Retina (tissue), 1 donor: ENCODE results near the gene ASNSD1.

Experiments used
- DNase-seq: peaks from one replicate; pipeline ENCODE4 v3.0.0-alpha.2; 2016

The ASNSD1 gene

DNA sequence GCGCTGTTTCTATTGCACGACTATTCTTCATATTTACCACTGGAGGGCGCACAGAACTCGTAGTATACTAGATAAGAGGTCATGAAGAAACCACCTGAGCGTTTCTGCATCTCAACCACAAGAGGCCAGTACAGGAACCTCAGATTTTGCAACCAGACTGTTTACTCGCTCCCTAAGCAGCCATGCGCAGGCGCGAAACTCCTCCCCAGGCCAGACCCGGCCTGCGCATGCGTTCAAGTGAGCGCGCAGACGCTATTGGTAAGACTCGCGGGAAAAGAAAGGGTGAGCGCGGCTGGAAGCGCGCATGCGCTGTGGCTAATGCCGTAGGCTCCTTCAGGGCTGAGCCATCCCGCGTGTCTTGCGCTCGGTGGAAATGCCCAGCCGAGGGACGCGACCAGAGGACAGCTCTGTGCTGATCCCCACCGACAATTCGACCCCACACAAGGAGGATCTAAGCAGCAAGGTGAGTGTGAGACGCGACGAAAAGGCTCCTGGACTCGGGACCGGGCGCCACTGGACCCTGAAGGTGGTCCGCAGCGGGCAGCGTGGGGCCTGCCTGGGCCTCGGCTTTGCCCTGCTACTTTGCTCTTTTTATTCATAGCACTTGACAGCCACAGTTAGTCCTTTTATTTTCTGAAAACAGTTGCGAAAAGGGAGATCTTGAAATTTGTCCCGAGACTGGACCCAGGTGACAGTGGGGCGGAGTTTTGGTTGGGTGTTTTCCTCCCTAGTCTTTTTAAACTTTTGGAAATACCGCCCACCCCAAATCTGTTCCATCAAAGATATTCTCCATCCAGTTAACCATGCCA lies at the start of gene ASNSD1:
TSS of gene ASNSD1 (plus strand) at position 312 of the 809 bp plus-strand sequence. CDS start 4,674 bp downstream, outside the sequence.
- peak; percentile 95 for DNase-seq

DNA sequence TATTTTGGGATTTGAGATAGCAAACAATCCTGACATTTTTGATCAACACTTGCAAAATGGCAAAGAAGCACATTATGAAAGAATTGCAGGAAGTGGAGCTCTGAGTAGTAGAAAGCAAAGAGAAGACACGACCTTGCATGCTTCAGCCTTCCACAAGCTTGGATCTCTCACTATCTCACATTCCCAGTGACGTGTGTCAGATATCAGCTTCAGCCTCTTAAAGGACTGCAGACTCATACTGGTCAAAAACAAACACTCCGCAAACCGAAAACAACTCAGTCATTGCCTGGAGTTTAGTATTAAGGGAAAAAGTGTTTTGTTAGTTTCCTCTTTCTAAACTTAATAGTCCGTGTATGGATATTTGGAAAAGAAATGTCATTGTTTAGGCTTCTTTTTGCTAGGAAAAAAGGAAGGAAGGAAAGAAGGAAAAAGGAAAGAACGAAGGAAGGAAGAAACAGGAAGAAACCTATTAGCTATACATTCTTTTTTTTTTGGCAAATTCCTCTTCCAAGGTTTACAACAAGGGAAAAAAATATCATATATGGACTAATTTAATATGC lies 48.1 kb upstream of the ASNSD1 start:
- no peak for DNase-seq

GRCh38 chr2:189613650-189614420 lies 47.4 kb upstream of the ASNSD1 start:
- DNase-seq = no peak

DNA sequence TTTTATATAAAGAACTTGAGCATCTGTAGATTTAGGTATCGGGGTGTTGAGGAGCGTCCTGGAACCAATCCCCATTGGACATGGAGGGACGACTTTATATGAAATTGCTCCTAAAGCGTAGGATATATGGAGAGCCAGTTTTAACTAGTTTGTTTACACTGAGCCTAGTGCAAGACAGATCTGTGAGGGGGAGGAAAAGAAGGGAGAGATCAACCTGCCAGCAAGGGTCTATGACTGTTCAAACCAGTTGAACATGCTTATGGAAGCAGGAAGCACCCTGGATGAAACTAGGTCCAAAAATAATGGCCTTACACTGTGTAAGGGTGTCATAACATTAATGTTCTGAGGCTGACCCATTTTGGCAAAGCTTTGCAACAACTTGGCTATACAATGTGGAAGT lies 46.7 kb upstream of the ASNSD1 start:
- no peak for DNase-seq

DNA sequence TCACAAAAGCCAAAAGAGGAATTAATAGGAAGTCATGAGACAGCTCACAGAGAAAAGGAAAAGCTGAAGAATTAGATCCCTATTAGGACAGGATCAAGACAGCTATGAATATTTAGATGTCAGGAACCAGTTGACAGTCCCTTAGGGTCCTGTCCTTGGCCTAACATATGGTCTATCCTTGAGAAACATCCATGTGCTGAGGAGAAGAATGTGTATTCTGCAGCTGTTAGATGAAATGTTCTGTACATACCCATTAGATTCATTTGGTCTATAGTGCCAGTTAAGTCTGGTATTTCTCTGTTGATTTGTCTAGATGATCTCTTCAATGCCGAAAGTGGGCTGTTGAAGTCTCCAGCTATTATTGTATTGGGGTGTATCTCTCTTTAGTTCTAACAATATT lies 43.1 kb upstream of the ASNSD1 start:
- no peak for DNase-seq

DNA sequence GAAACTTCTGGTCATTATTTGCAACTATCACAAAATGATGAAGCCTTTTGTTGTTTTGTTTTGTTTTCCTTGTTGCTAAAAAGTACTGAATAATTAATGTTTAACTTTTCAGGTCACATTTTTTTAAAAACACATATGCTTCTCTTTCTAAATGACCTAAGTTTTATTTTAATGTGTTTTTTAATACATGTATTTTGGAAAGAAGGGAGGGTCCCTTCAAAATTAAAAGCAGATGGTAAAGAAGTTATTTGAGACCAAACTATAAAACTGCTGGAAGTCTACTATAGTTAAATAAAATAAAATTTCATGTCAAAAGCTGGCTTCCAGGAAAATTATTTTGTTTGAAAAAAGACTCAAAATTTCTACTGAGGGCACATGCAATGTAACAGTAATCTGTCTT lies 39.5 kb upstream of the ASNSD1 start:
- no peak for DNase-seq

- no peak for DNase-seq
Measured at GRCh38 chr2:189623049-189623448, 38.2 kb upstream of the ASNSD1 start.

- DNase-seq = no peak
Measured at GRCh38 chr2:189624648-189625355, 36.5 kb upstream of the ASNSD1 start.

GRCh38 chr2:189625636-189626035 lies 35.6 kb upstream of the ASNSD1 start:
- no peak for DNase-seq

DNA sequence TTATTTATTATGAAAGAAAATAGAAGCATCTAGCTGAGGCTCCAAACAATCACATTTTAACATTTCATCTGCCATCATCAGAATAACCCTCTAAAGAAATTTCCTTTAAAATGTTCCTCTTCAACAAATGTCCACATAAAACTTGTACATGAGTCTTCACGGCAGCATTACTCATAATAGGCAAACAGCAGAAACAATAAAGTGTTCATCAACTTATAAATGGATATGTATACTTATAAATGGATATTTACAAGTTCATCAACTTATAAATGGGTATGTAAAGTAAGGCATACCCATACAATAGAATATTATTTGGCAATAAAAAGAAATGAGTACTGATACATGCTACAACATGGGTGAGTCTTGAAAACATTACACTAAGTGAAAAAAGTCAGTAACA lies 33.5 kb upstream of the ASNSD1 start:
- DNase-seq = no peak

GRCh38 chr2:189628817-189629530 lies 32.3 kb upstream of the ASNSD1 start:
- DNase-seq = no peak

- DNase-seq = no peak
Measured at GRCh38 chr2:189629531-189630453, 31.5 kb upstream of the ASNSD1 start.

GRCh38 chr2:189631849-189632248 lies 29.4 kb upstream of the ASNSD1 start:
- no peak for DNase-seq

DNA sequence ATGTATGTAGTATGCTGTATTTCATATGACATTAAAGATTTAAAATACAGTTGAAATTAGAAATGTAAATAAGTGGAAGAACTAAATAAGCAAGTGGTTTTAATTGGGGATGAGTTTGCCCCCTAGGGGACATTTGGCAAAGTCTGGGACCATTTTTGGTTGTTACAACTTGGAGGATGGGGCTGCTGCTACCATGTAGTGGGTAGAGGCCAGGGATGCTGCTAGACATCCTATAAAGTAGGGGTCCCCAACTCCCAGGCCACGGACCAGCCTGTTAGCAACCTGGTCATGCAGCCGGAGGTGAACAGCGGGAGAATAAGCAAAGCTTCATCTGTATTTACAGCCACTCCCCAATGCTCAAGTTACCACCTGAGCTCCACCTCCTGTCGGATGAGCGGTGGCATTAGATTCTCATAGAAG lies 27.9 kb upstream of the ASNSD1 start:
- DNase-seq = no peak

GRCh38 chr2:189635353-189635752 lies 25.9 kb upstream of the ASNSD1 start:
- DNase-seq = no peak

DNA sequence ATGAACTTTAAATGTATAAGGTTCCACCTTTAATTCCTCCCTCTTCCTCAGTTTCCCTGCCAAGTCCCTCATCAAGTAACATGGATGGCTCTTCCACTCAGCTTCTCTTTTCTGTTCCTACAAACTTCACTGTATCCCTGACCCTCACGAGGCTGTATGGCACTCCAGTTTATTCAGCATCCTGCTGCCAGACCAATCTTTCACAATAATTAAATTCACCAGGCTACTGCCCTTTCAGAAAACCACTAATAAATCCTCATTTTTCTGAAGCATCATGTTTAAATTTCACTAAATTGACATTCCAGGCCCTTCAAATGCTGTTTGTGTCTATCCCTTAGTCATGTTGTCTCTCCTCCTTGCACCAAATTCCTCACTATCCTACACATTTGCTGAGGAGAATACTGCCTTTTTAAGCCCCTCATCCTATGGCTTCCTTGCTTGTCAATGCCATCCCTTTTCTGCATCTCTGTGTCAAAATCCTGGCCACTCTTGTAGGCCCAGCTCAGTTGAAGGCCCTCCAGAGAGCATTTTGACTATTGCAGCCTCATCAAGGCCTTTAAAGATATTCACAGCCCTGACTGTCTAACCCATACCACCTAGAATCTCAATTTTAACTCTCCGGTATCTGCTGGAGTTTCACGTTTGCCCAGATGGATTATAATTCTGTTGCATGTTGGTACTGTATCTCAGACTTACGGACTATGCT lies 22.8 kb upstream of the ASNSD1 start:
- no peak for DNase-seq

GRCh38 chr2:189639007-189639609 lies 22.2 kb upstream of the ASNSD1 start:
- no peak for DNase-seq

GRCh38 chr2:189641002-189641401 lies 20.3 kb upstream of the ASNSD1 start:
- DNase-seq = no peak

GRCh38 chr2:189641590-189641989 lies 19.7 kb upstream of the ASNSD1 start:
- DNase-seq = no peak

DNA sequence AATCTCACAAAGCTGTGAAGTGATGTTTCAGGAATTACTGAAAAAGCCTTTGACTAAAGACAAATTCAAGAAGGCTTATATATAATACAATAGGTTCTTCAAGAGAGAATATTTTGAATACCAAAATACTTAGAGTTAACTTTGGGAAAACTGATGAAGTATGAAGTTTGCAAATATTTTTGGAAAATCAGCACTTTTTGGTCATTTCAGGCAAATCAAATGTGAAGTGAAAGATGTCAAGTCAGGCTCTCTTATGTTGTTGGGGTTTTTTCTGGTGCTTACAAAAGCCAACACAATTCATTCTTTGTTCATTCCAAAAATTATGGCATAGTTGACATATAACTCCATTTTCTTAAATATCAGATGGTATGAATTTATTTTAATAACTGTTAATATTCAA lies 14.7 kb upstream of the ASNSD1 start:
- no peak for DNase-seq
